Measurements from ENCODE around the gene TXK.

DNA sequence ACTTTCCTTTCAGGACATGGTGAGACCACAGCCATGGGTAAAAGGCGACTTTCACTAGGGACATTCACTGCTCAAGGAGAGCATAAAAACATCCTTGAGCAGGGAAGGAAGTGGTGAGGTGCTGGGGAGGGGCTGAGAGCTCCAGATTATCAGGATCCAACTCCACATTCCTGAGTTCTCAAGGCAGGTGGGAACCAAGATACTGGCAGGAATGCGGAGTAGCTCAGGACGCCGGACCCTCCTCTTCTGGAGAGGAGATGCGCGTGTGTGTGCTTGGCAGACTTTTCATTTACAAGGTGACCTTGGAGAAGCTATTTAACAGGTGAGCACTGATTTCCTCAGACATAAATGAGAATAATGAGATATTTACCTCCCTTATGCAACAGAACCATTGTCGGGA, 41.3 kb upstream of the TXK start:
- no peak for TF ChIP-seq POLR2AphosphoS5 (IDR thresholded peaks at IDR 0.05; ENCODE audit: low read depth, low read length)
- TF ChIP-seq FOXP2 (optimal IDR thresholded peaks at IDR 0.05; ENCODE audit: borderline replicate concordance, extremely low read depth, extremely low read length, insufficient read depth), result no peak

Measured in PFSK-1 (cell line).